Activated CD4-positive, alpha-beta memory T cell treated with anti-CD3 and anti-CD28 coated beads, Interleukin-2, amount 10 ng/mL, durations not matched to agents 7 days and 5 days (primary cell): ENCODE measurements around the gene GRK2. TPM values are rescaled to one million over a fixed set of nuclear protein-coding genes. Genes with fewer than 3 reads are reported as not detected.

Source experiments
- CTCF ChIA-PET: fragments of 350-600 bp; sonication (Branson Sonifier 250); formaldehyde crosslinking; loops from one replicate; lab custom pipeline; 2021; ENCODE audit warnings: antibody characterized with exemption, inconsistent platforms; lab: Charles Lee
- POLR2A ChIA-PET: fragments of 350-600 bp; sonication (Branson Sonifier 250); formaldehyde crosslinking; loops from one replicate; lab custom pipeline; 2021; ENCODE audit warnings: antibody characterized with exemption; lab: Charles Lee
- DNase-seq: peaks from one replicate; pipeline ENCODE4 v3.0.0-alpha.2; 2020
- H3K27ac Mint-ChIP-seq: one replicate; pipeline ENCODE4 v1.8.0; 2021; ENCODE audit warnings: mild to moderate bottlenecking, mixed read lengths
- H3K27me3 Mint-ChIP-seq: one replicate; pipeline ENCODE4 v1.8.0; 2021; ENCODE audit warnings: mixed read lengths
- H3K36me3 Mint-ChIP-seq: one replicate; pipeline ENCODE4 v1.8.0; 2021; ENCODE audit warnings: low read depth, mixed read lengths
- H3K4me1 Mint-ChIP-seq: one replicate; pipeline ENCODE4 v1.8.0; 2021; ENCODE audit warnings: mixed read lengths
- H3K4me3 Mint-ChIP-seq: one replicate; pipeline ENCODE4 v1.8.0; 2021; ENCODE audit warnings: mild to moderate bottlenecking, mixed read lengths
- H3K9me3 Mint-ChIP-seq: one replicate; pipeline ENCODE4 v1.8.0; 2021; ENCODE audit warnings: mixed read lengths
- total RNA-seq, 2 experiments: library from RNA; stranded (reverse); gene quantifications; one replicate each; pipeline ENCODE4 v1.2.3, GENCODE V29; 2021

Gene GRK2
- total RNA-seq, 2 experiments from 2014 or later: 333 to 338 TPM

GRCh38 chr11:67288198-67288451 is 21.9 kb downstream of the GRK2 start:
- no peak for DNase-seq
- Mint-ChIP-seq H3K27me3 (no peaks in the 10 kb centered on the region), H3K36me3 (peaks cover 76% of the 10 kb centered on the region), H3K9me3 (no peaks in the 10 kb centered on the region), H3K4me1 (peaks cover 74% of the 10 kb centered on the region), H3K4me3 (peak overlapping the region; percentile 74), H3K27ac (peak overlapping the region; percentile 99)
- POLR2A ChIA-PET: interaction anchor here (0.6 to 12.9 kb wide), 22 partner anchors 8 to 203 kb away, joined by 3 to 494 read pairs (median 5); partner anchors contain the start of genes GRK2, POLD4, PPP1CA and PTPRCAP
- CTCF ChIA-PET: interaction anchor here (1.0 to 4.1 kb wide), 10 partner anchors 9 to 63 kb away, joined by 3 to 32 read pairs (median 6); partner anchors contain the start of genes GRK2 and SSH3

GRCh38 chr11:67288452-67289225 is 22.4 kb downstream of the GRK2 start:
- Mint-ChIP-seq H3K9me3 (no peaks in the 10 kb centered on the region), H3K4me3 (peak overlapping the region; percentile 74), H3K36me3 (peaks cover 74% of the 10 kb centered on the region), H3K27ac (peak overlapping the region; percentile 99), H3K4me1 (peaks cover 76% of the 10 kb centered on the region), H3K27me3 (no peaks in the 10 kb centered on the region)
- peak; percentile 94 for DNase-seq
- CTCF ChIA-PET: interaction anchor here (0.9 to 4.1 kb wide), 12 partner anchors 9 to 63 kb away, joined by 3 to 32 read pairs (median 6); partner anchors contain the start of genes GRK2 and SSH3
- POLR2A ChIA-PET: interaction anchor here (0.6 to 12.9 kb wide), 24 partner anchors 8 to 202 kb away, joined by 3 to 494 read pairs (median 4); partner anchors contain the start of genes AIP, GRK2, POLD4 and PPP1CA

- Mint-ChIP-seq H3K4me1 (peaks cover 76% of the 10 kb centered on the region), H3K9me3 (peaks cover 2% of the 10 kb centered on the region), H3K27ac (peak within 1 kb of the TSS; percentile 99), H3K4me3 (peak within 1 kb of the TSS; percentile 94), H3K36me3 (peaks cover 74% of the 10 kb centered on the region), H3K27me3 (no peaks in the 10 kb centered on the region)
- CTCF ChIA-PET: interaction anchor here (0.9 to 4.1 kb wide), 7 partner anchors 11 to 28 kb away, joined by 3 to 32 read pairs (median 16); partner anchors contain the start of gene GRK2
- DNase-seq: no peak
- POLR2A ChIA-PET: interaction anchor here (1.0 to 12.9 kb wide), 13 partner anchors 12 to 194 kb away, joined by 3 to 494 read pairs (median 8); partner anchors contain the start of genes AIP, GRK2, PTPRCAP and SSH3
These were observed 23.0 kb downstream of the GRK2 start, which contains the start of gene ANKRD13D for GRCh38 chr11:67289226-67289650. Gene ANKRD13D (plus strand): TSS chr11:67289303. CDS start chr11:67289461, 158 bp downstream.

- peak overlapping the region; percentile 94 for H3K4me3 Mint-ChIP-seq
- peak overlapping the region; percentile 87 for H3K27ac Mint-ChIP-seq
- H3K4me1 Mint-ChIP-seq: peaks cover 72% of the 10 kb centered on the region
- H3K9me3 Mint-ChIP-seq: peaks cover 2% of the 10 kb centered on the region
- no peaks in the 10 kb centered on the region for H3K27me3 Mint-ChIP-seq
- CTCF ChIA-PET: interaction anchor here (0.9 to 4.1 kb wide), 6 partner anchors 12 to 28 kb away, joined by 3 to 32 read pairs (median 16); partner anchors contain the start of gene GRK2
- POLR2A ChIA-PET: interaction anchor here (1.2 to 12.9 kb wide), 8 partner anchors 12 to 172 kb away, joined by 3 to 494 read pairs (median 28); partner anchors contain the start of genes GRK2 and SSH3
- H3K36me3 Mint-ChIP-seq: peaks cover 74% of the 10 kb centered on the region
- no peak for DNase-seq
These were observed 23.6 kb downstream of the GRK2 start for GRCh38 chr11:67289651-67290479.

GRCh38 chr11:67290801-67291200 is 24.5 kb downstream of the GRK2 start:
- ChIA-PET CTCF (interaction anchor here (0.7 to 4.1 kb wide), 4 partner anchors 26 to 221 kb away, joined by 3 to 16 read pairs (median 4); no protein-coding TSS in a partner anchor), POLR2A (interaction anchor here (1.6 to 12.9 kb wide), 4 partner anchors 11 to 37 kb away, joined by 3 to 494 read pairs (median 50); partner anchors contain the start of genes GRK2 and SSH3)
- Mint-ChIP-seq H3K4me1 (peaks cover 65% of the 10 kb centered on the region), H3K27me3 (no peaks in the 10 kb centered on the region), H3K9me3 (peaks cover 2% of the 10 kb centered on the region), H3K4me3 (peak overlapping the region; percentile 94), H3K36me3 (peaks cover 79% of the 10 kb centered on the region), H3K27ac (peak overlapping the region; percentile 31)
- no peak for DNase-seq

GRCh38 chr11:67291481-67292381 is 25.5 kb downstream of the GRK2 start:
- peak overlapping the region; percentile 47 for H3K27ac Mint-ChIP-seq
- CTCF ChIA-PET: interaction anchor here (0.6 to 4.1 kb wide), 3 partner anchors 25 to 134 kb away, joined by 3 to 16 read pairs (median 4); no protein-coding TSS in a partner anchor

GRCh38 chr11:67292671-67293070 is 26.4 kb downstream of the GRK2 start:
- no peak for DNase-seq
- peak overlapping the region; percentile 24 for H3K4me3 Mint-ChIP-seq
- H3K27me3 Mint-ChIP-seq: no peaks in the 10 kb centered on the region
- H3K27ac Mint-ChIP-seq: peak overlapping the region; percentile 47
- POLR2A ChIA-PET: interaction anchor here (1.0 to 12.9 kb wide), 4 partner anchors 9 to 31 kb away, joined by 3 to 494 read pairs (median 50); partner anchors contain the start of genes GRK2 and SSH3
- CTCF ChIA-PET: interaction anchor here (1.4 to 1.7 kb wide), 2 partner anchors 25 to 31 kb away, joined by 7 to 8 read pairs; no protein-coding TSS in a partner anchor
- peaks cover 55% of the 10 kb centered on the region for H3K4me1 Mint-ChIP-seq
- H3K9me3 Mint-ChIP-seq: peaks cover 12% of the 10 kb centered on the region
- H3K36me3 Mint-ChIP-seq: peaks cover 81% of the 10 kb centered on the region

More at GRCh38 chr11:67291481-67292381, 25.5 kb downstream of the GRK2 start:
- Mint-ChIP-seq H3K36me3 (peaks cover 83% of the 10 kb centered on the region), H3K4me3 (peak overlapping the region; percentile 30), H3K4me1 (peaks cover 61% of the 10 kb centered on the region), H3K9me3 (peaks cover 9% of the 10 kb centered on the region), H3K27me3 (no peaks in the 10 kb centered on the region)
- POLR2A ChIA-PET: interaction anchor here (1.4 to 12.9 kb wide), 5 partner anchors 10 to 37 kb away, joined by 3 to 494 read pairs (median 5); partner anchors contain the start of genes GRK2 and SSH3
- no peak for DNase-seq

- Mint-ChIP-seq H3K27ac (peak overlapping the region; percentile 47), H3K27me3 (no peaks in the 10 kb centered on the region), H3K9me3 (peaks cover 12% of the 10 kb centered on the region), H3K36me3 (peaks cover 81% of the 10 kb centered on the region), H3K4me3 (peak overlapping the region; percentile 24), H3K4me1 (peaks cover 50% of the 10 kb centered on the region)
- ChIA-PET POLR2A (interaction anchor here (0.6 to 12.9 kb wide), 4 partner anchors 8 to 60 kb away, joined by 3 to 494 read pairs (median 50); partner anchors contain the start of genes GRK2 and SSH3), CTCF (interaction anchor here (1.4 to 1.7 kb wide), 3 partner anchors 25 to 31 kb away, joined by 4 to 8 read pairs (median 7); partner anchors contain the start of gene GRK2)
- DNase-seq: no peak
These were observed 26.8 kb downstream of the GRK2 start for GRCh38 chr11:67293090-67293489.

- Mint-ChIP-seq H3K9me3 (peaks cover 12% of the 10 kb centered on the region), H3K27me3 (no peaks in the 10 kb centered on the region), H3K4me1 (peaks cover 43% of the 10 kb centered on the region), H3K36me3 (peaks cover 86% of the 10 kb centered on the region), H3K27ac (no peak overlapping the region), H3K4me3 (no peak overlapping the region)
- CTCF ChIA-PET: interaction anchor here (1.2 kb wide), 1 partner anchor 18 kb away, joined by 4 read pairs; no protein-coding TSS in a partner anchor
- DNase-seq: no peak
- POLR2A ChIA-PET: interaction anchor here (0.6 to 1.5 kb wide), 4 partner anchors 7 to 25 kb away, joined by 3 to 4 read pairs (median 4); no protein-coding TSS in a partner anchor
These were observed 29.6 kb downstream of the GRK2 start for GRCh38 chr11:67295846-67296245.

- Mint-ChIP-seq H3K36me3 (peaks cover 61% of the 10 kb centered on the region), H3K9me3 (peaks cover 12% of the 10 kb centered on the region)
- POLR2A ChIA-PET: interaction anchor here (1.0 to 8.2 kb wide), 3 partner anchors 8 to 12 kb away, joined by 3 to 96 read pairs (median 3); partner anchors contain the start of gene ANKRD13D
These were observed 32.5 kb downstream of the GRK2 start for GRCh38 chr11:67298786-67299185.

More at GRCh38 chr11:67298786-67299185, 32.5 kb downstream of the GRK2 start:
- Mint-ChIP-seq H3K4me3 (no peak overlapping the region), H3K27me3 (no peaks in the 10 kb centered on the region), H3K27ac (no peak overlapping the region), H3K4me1 (peaks cover 26% of the 10 kb centered on the region)
- no peak for DNase-seq
- CTCF ChIA-PET: interaction anchor here (1.0 to 1.6 kb wide), 3 partner anchors 19 to 53 kb away, joined by 3 to 6 read pairs (median 3); no protein-coding TSS in a partner anchor
